ENCODE results near the gene ARHGEF7.

ARHGEF7 gene

GRCh38 chr13:111225166-111225565 lies 110.1 kb downstream of the ARHGEF7 start:
- DNase-seq (ENCODE audit: low spot score), result no peak

- no peak for DNase-seq (ENCODE audit: low spot score)
Observed at GRCh38 chr13:111225810-111226546, 110.9 kb downstream of the ARHGEF7 start.

- DNase-seq (ENCODE audit: low spot score), result no peak
Observed at GRCh38 chr13:111227405-111227804, 112.3 kb downstream of the ARHGEF7 start.

GRCh38 chr13:111228262-111229144 lies 113.4 kb downstream of the ARHGEF7 start:
- DNase-seq (ENCODE audit: low spot score), result peak; percentile 98

- DNase-seq (ENCODE audit: low spot score), result no peak
Observed at GRCh38 chr13:111230385-111230930, 115.3 kb downstream of the ARHGEF7 start.

GRCh38 chr13:111232191-111232590 lies 117.1 kb downstream of the ARHGEF7 start:
- no peak for DNase-seq (ENCODE audit: low spot score)

GRCh38 chr13:111233080-111233479 lies 118.0 kb downstream of the ARHGEF7 start:
- DNase-seq (ENCODE audit: low spot score), result no peak

- no peak for DNase-seq (ENCODE audit: low spot score)
Observed at GRCh38 chr13:111239764-111240670, 124.9 kb downstream of the ARHGEF7 start.

GRCh38 chr13:111241006-111241755 lies 126.1 kb downstream of the ARHGEF7 start:
- DNase-seq (ENCODE audit: low spot score), result no peak

GRCh38 chr13:111241862-111242261 lies 126.8 kb downstream of the ARHGEF7 start:
- no peak for DNase-seq (ENCODE audit: low spot score)

GRCh38 chr13:111242585-111242984 lies 127.5 kb downstream of the ARHGEF7 start:
- DNase-seq (ENCODE audit: low spot score), result no peak

- DNase-seq (ENCODE audit: low spot score), result no peak
Observed at GRCh38 chr13:111243981-111244380, 128.9 kb downstream of the ARHGEF7 start.

GRCh38 chr13:111245576-111246384 lies 130.7 kb downstream of the ARHGEF7 start:
- DNase-seq (ENCODE audit: low spot score), result no peak

GRCh38 chr13:111247552-111247951 lies 132.4 kb downstream of the ARHGEF7 start:
- no peak for DNase-seq (ENCODE audit: low spot score)

- DNase-seq (ENCODE audit: low spot score), result no peak
Observed at GRCh38 chr13:111248822-111249221, 133.7 kb downstream of the ARHGEF7 start.

GRCh38 chr13:111249637-111250360 lies 134.7 kb downstream of the ARHGEF7 start:
- peak; percentile 9 for DNase-seq (ENCODE audit: low spot score)

GRCh38 chr13:111251646-111252445 lies 136.7 kb downstream of the ARHGEF7 start:
- DNase-seq (ENCODE audit: low spot score), result peak; percentile 78

All from kidney tubule cell (primary cell).